SK-N-SH (cell line): ENCODE measurements around the gene FCHO2. TPM values are rescaled to one million over a fixed set of nuclear protein-coding genes. Genes with fewer than 3 reads are reported as not detected.

Experiments
- CTCF ChIP-seq: fragments of 200-600 bp; sonication (generic); IDR thresholded peaks from 2 replicates; pipeline ENCODE4 v1.6.1; 2017; ENCODE audit warnings: antibody characterized with exemption, mild to moderate bottlenecking, moderate library complexity
- ELF1 ChIP-seq: IDR thresholded peaks from 2 replicates; pipeline ENCODE4 v1.4.0; 2012
- EZH2phosphoT487 ChIP-seq: fragments of 200-600 bp; sonication (generic); IDR thresholded peaks from 2 replicates; pipeline ENCODE4 v1.6.1; 2017; ENCODE audit warnings: low read depth, mixed run types, mild to moderate bottlenecking, antibody characterized with exemption, moderate library complexity, borderline replicate concordance
- FOSL2 ChIP-seq: IDR thresholded peaks from 2 replicates; pipeline ENCODE4 v1.4.0; 2012; ENCODE audit warnings: low read depth, mild to moderate bottlenecking, moderate library complexity, borderline replicate concordance
- FOXJ3 ChIP-seq: sonication (generic); formaldehyde crosslinking; IDR thresholded peaks from 2 replicates; pipeline ENCODE4 v1.5.1; 2020; ENCODE audit warnings: mild to moderate bottlenecking, missing genetic modification reagents
- FOXM1 ChIP-seq: IDR thresholded peaks from 2 replicates; pipeline ENCODE4 v1.4.0; 2012; ENCODE audit warnings: low read depth, mild to moderate bottlenecking
- GABPA ChIP-seq: IDR thresholded peaks from 2 replicates; pipeline ENCODE4 v1.4.0; 2012; ENCODE audit warnings: low read depth, mild to moderate bottlenecking
- GATA2 ChIP-seq: sonication (generic); formaldehyde crosslinking; IDR thresholded peaks from 2 replicates; pipeline ENCODE4 v1.5.0; 2020; ENCODE audit warnings: mild to moderate bottlenecking, missing genetic modification reagents
- JUND ChIP-seq: IDR thresholded peaks from 2 replicates; pipeline ENCODE4 v1.4.0; 2012
- MXI1 ChIP-seq: IDR thresholded peaks from 2 replicates; pipeline ENCODE4 v1.6.1; 2012; ENCODE audit warnings: mild to moderate bottlenecking, low read depth, low read length, improper control_type of control experiment
- NRF1 ChIP-seq: IDR thresholded peaks from 2 replicates; pipeline ENCODE4 v1.6.1; 2012; ENCODE audit warnings: low read depth, mild to moderate bottlenecking, low read length
- POLR2AphosphoS5 ChIP-seq: IDR thresholded peaks from 2 replicates; pipeline ENCODE4 v1.6.1; 2012; ENCODE audit warnings: low read depth, low read length
- RAD21 ChIP-seq: IDR thresholded peaks from 2 replicates; pipeline ENCODE4 v1.6.1; 2012; ENCODE audit warnings: mild to moderate bottlenecking, low read length
- REST ChIP-seq: IDR thresholded peaks from 2 replicates; pipeline ENCODE4 v1.6.1; 2012; ENCODE audit warnings: mild to moderate bottlenecking, low read depth, low read length, moderate library complexity
- RFX5 ChIP-seq: IDR thresholded peaks from 2 replicates; pipeline ENCODE4 v1.6.1; 2012; ENCODE audit warnings: mild to moderate bottlenecking, improper control_type of control experiment, low read length
- RXRA ChIP-seq: IDR thresholded peaks from 2 replicates; pipeline ENCODE4 v1.4.0; 2012; ENCODE audit warnings: low read depth, mild to moderate bottlenecking, borderline replicate concordance
- SMC3 ChIP-seq: IDR thresholded peaks from 2 replicates; pipeline ENCODE4 v1.6.1; 2012; ENCODE audit warnings: low read depth, low read length, improper control_type of control experiment
- TCF12 ChIP-seq: IDR thresholded peaks from 2 replicates; pipeline ENCODE4 v1.4.0; 2012
- TEAD4 ChIP-seq: IDR thresholded peaks from 2 replicates; pipeline ENCODE4 v1.4.0; 2012; ENCODE audit warnings: mild to moderate bottlenecking, borderline replicate concordance; ENCODE audit not compliant: insufficient read depth
- YY1 ChIP-seq: IDR thresholded peaks from 2 replicates; pipeline ENCODE4 v1.4.0; 2012; ENCODE audit warnings: low read depth, mild to moderate bottlenecking
- polyA plus RNA-seq, 3 experiments: library from polyadenylated mRNA; depleted of rRNA; stranded (reverse); fragments of >200 nt; gene quantifications; 2 replicates each; pipeline ENCODE4 v1.2.3, GENCODE V29; 2012
- TF ChIP-seq, protein P1 (sequence below): fragments of 150-350 bp; IDR thresholded peaks from 2 replicates; pipeline ENCODE4 v1.6.1; 2017; ENCODE audit warnings: antibody characterized with exemption, low read length, low read depth, borderline replicate concordance
- TF ChIP-seq, protein P2 (sequence below): fragments of 150-350 bp; IDR thresholded peaks from 2 replicates; pipeline ENCODE4 v1.6.1; 2016; ENCODE audit warnings: mild to moderate bottlenecking, low read depth, low read length

FCHO2 gene
- polyA plus RNA-seq, 1 of the 3 experiments (the other 2 are of a cell fraction): 5.2 TPM

DNA sequence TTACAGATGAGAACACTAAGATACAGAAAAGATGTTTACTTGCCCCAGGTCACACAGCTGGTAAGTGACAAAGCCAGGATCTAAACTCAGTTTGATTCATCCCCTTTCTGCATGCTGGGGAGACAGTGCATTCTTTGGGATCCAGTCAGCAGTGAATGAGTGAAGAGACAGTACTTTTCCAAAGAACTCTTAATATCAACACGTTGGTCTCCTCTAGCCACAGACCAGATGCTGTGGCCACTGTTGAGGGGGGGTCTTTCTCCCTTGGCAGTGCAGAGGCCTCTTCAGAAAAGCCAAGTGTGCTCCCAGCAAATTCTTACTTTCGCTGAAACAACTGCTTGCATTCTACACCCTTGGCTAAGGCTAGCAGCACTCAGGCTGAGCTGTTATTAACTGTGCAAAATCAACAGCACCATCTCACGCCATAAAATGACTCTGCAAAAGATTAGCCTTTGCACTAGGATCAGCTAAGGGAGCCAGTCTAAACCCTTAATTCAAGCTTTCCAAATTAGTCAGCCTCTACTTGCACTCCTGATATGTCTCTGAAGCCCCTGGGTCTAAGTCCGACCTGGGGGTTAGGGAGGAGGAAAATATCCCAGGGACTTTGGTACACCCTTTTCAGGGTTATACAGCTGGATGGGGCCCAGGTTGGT, 159.7 kb downstream of the FCHO2 start (continued):
- no peak for TF ChIP-seq MXI1
- peak; percentile 97 for TF ChIP-seq RXRA
- TF ChIP-seq CTCF: no peak
- no peak for TF ChIP-seq RAD21
- TF ChIP-seq EZH2phosphoT487: no peak
- TF ChIP-seq JUND: peak; percentile 85
- TF ChIP-seq FOSL2: peak; percentile 89
- TF ChIP-seq, protein P1, sequence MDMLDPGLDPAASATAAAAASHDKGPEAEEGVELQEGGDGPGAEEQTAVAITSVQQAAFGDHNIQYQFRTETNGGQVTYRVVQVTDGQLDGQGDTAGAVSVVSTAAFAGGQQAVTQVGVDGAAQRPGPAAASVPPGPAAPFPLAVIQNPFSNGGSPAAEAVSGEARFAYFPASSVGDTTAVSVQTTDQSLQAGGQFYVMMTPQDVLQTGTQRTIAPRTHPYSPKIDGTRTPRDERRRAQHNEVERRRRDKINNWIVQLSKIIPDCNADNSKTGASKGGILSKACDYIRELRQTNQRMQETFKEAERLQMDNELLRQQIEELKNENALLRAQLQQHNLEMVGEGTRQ: no peak
- TF ChIP-seq, protein P2, sequence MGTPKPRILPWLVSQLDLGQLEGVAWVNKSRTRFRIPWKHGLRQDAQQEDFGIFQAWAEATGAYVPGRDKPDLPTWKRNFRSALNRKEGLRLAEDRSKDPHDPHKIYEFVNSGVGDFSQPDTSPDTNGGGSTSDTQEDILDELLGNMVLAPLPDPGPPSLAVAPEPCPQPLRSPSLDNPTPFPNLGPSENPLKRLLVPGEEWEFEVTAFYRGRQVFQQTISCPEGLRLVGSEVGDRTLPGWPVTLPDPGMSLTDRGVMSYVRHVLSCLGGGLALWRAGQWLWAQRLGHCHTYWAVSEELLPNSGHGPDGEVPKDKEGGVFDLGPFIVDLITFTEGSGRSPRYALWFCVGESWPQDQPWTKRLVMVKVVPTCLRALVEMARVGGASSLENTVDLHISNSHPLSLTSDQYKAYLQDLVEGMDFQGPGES: no peak
- TF ChIP-seq GABPA: no peak
- peak; percentile 98 for TF ChIP-seq TCF12
- TF ChIP-seq POLR2AphosphoS5: peak; percentile 67
- TF ChIP-seq FOXJ3 (CRISPR knock-in tag): no peak
- TF ChIP-seq GATA2 (CRISPR knock-in tag): no peak
- no peak for TF ChIP-seq FOXM1
- peak; percentile 57; the same call in 1 of the 2 replicates for TF ChIP-seq TEAD4
- no peak for TF ChIP-seq REST
- no peak for TF ChIP-seq RFX5
- TF ChIP-seq NRF1: no peak
- no peak for TF ChIP-seq ELF1
- TF ChIP-seq YY1: no peak
- no peak for TF ChIP-seq SMC3
- TF ChIP-seq, all 33 proteins: peak for 10
